Measurements from ENCODE around the gene GRHL1. TPM values are rescaled to one million over a fixed set of nuclear protein-coding genes. Genes with fewer than 3 reads are reported as not detected.

GRHL1 gene
- total RNA-seq, 1 experiment from 2014 or later: 2.5 TPM

GRCh38 chr2:10022445-10022844, 71.0 kb downstream of the GRHL1 start:
- DNase-seq: no peak
- no peak overlapping the region for H2BK12ac ChIP-seq (ENCODE audit: insufficient read length, low read depth, low read length)
- peaks cover 4% of the 10 kb centered on the region for H3K23me2 ChIP-seq (ENCODE audit: insufficient read length, low read depth, low read length, poor library complexity, severe bottlenecking)
- H3K9me3 Mint-ChIP-seq: no peaks in the 10 kb centered on the region; a peak in 1 of 5 replicates
- no peak overlapping the region for H3K14ac ChIP-seq (ENCODE audit: insufficient read depth, low read length)
- no peaks in the 10 kb centered on the region; a peak in 1 of 7 replicates for H3K36me3 Mint-ChIP-seq (ENCODE audit: insufficient read depth in 1 of 3, low read depth in 3 of 3)
- no peak overlapping the region for H2AFZ ChIP-seq (ENCODE audit: low read length)
- H3K4me3 Mint-ChIP-seq: no peak overlapping the region
- H3T11ph ChIP-seq (ENCODE audit: low read length): no peak overlapping the region
- H4K8ac ChIP-seq (replicated peaks; ENCODE audit: insufficient read length, low read depth, low read length): no peak overlapping the region
- H3K4me2 ChIP-seq (ENCODE audit: insufficient read depth, insufficient read length, low read length): no peak overlapping the region
- no peak overlapping the region for H3K4ac ChIP-seq (ENCODE audit: low read depth, low read length)
- no peak overlapping the region for H3K56ac ChIP-seq (ENCODE audit: insufficient read length, low read depth, low read length)
- no peak overlapping the region for H4K91ac ChIP-seq (ENCODE audit: insufficient read length, low read depth, low read length)
- no peaks in the 10 kb centered on the region for H3K4me1 Mint-ChIP-seq
- no peaks in the 10 kb centered on the region for H3K27me3 ChIP-seq (ENCODE audit: insufficient read depth, low read length)
- no peaks in the 10 kb centered on the region for H3K79me2 ChIP-seq (ENCODE audit: insufficient read depth, low read length)
- no CpG with 5 or more reads among the region's 4 CpGs for WGBS (ENCODE audit: extremely low coverage, insufficient read length, low lambda C conversion rate)
- no peak overlapping the region for H3K18ac ChIP-seq (ENCODE audit: insufficient read length, low read depth, low read length)
- H3K27ac ChIP-seq (ENCODE audit: insufficient read length, low read depth, low read length): no peak overlapping the region
- no peaks in the 10 kb centered on the region for H4K20me1 ChIP-seq (ENCODE audit: control insufficient read depth, insufficient read depth, insufficient read length)
- no peak overlapping the region for H2BK5ac ChIP-seq (ENCODE audit: insufficient read length, low read length)
- no peak overlapping the region for H3K9ac ChIP-seq (ENCODE audit: extremely low read depth, insufficient read length, low read length)
- H3K79me1 ChIP-seq (ENCODE audit: insufficient read depth, low read depth, low read length, poor library complexity, severe bottlenecking): no peaks in the 10 kb centered on the region
- no peaks in the 10 kb centered on the region for H3K4me1 ChIP-seq (ENCODE audit: insufficient read depth, low read length)
- no peaks in the 10 kb centered on the region for H3K9me3 ChIP-seq (ENCODE audit: control insufficient read depth, low read depth, low read length)
- H2AK5ac ChIP-seq (ENCODE audit: insufficient read length, low read length): no peak overlapping the region
- no peak overlapping the region for H2BK120ac ChIP-seq (ENCODE audit: low read depth, low read length, poor library complexity, severe bottlenecking)
- no peak overlapping the region for H3K27ac Mint-ChIP-seq
- TF ChIP-seq, protein P1, sequence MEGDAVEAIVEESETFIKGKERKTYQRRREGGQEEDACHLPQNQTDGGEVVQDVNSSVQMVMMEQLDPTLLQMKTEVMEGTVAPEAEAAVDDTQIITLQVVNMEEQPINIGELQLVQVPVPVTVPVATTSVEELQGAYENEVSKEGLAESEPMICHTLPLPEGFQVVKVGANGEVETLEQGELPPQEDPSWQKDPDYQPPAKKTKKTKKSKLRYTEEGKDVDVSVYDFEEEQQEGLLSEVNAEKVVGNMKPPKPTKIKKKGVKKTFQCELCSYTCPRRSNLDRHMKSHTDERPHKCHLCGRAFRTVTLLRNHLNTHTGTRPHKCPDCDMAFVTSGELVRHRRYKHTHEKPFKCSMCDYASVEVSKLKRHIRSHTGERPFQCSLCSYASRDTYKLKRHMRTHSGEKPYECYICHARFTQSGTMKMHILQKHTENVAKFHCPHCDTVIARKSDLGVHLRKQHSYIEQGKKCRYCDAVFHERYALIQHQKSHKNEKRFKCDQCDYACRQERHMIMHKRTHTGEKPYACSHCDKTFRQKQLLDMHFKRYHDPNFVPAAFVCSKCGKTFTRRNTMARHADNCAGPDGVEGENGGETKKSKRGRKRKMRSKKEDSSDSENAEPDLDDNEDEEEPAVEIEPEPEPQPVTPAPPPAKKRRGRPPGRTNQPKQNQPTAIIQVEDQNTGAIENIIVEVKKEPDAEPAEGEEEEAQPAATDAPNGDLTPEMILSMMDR (conservative IDR thresholded peaks at IDR 0.05): no peak
- peaks cover 12% of the 10 kb centered on the region for H3K27me3 Mint-ChIP-seq (ENCODE audit: low read depth)
- H2BK20ac ChIP-seq (ENCODE audit: low read depth, low read length, poor library complexity, severe bottlenecking): no peak overlapping the region
- H3K23ac ChIP-seq (ENCODE audit: insufficient read length, low read depth, low read length): no peak overlapping the region
- H4K5ac ChIP-seq (ENCODE audit: insufficient read length, low read depth, low read length): no peak overlapping the region
- H2BK15ac ChIP-seq (ENCODE audit: low read depth, low read length): no peak overlapping the region
